Neural progenitor cell (in vitro differentiated cells): Measurements from ENCODE around the gene C1QB. TPM values are rescaled to one million over a fixed set of nuclear protein-coding genes. Genes with fewer than 3 reads are reported as not detected.
A peak's percentile ranks its signal among the peaks of the same experiment; 100 is the strongest.

Experiments used
- DNase-seq: peaks from one replicate; pipeline ENCODE4 v3.0.0-alpha.2; 2016; ENCODE audit warnings: low spot score
- H2AFZ ChIP-seq: fragments of 200-600 bp; sonication (generic); replicated peaks from 2 replicates; pipeline ENCODE4 v1.6.1; 2016; ENCODE audit warnings: antibody characterized with exemption
- H3F3A ChIP-seq: fragments of 200-600 bp; sonication (generic); 2 replicates; pipeline ENCODE4 v1.6.1; 2016; ENCODE audit warnings: antibody characterized with exemption, low read depth
- H3K27ac ChIP-seq: fragments of 200-600 bp; sonication (generic); 2 replicates; pipeline ENCODE4 v1.5.1; 2016; ENCODE audit warnings: mild to moderate bottlenecking
- H3K27me3 ChIP-seq: fragments of 200-600 bp; sonication (generic); 2 replicates; pipeline ENCODE4 v1.6.1; 2016; ENCODE audit warnings: mild to moderate bottlenecking, moderate library complexity
- H3K36me3 ChIP-seq: fragments of 200-600 bp; sonication (generic); 2 replicates; pipeline ENCODE4 v1.5.1; 2016
- H3K4me1 ChIP-seq: fragments of 200-600 bp; sonication (generic); 2 replicates; pipeline ENCODE4 v1.6.1; 2016; ENCODE audit warnings: mixed run types
- H3K4me2 ChIP-seq: fragments of 200-600 bp; sonication (generic); 2 replicates; pipeline ENCODE4 v1.6.1; 2016
- H3K4me3 ChIP-seq: fragments of 200-600 bp; sonication (generic); 2 replicates; pipeline ENCODE4 v1.5.1; 2016
- H3K79me2 ChIP-seq: fragments of 200-600 bp; sonication (generic); 2 replicates; pipeline ENCODE4 v1.6.1; 2016; ENCODE audit warnings: low read depth
- H3K9ac ChIP-seq: fragments of 200-600 bp; sonication (generic); 2 replicates; pipeline ENCODE4 v1.6.1; 2016
- H3K9me3 ChIP-seq: fragments of 200-600 bp; sonication (generic); 2 replicates; pipeline ENCODE4 v1.5.1; 2016; ENCODE audit warnings: low read depth
- H4K20me1 ChIP-seq: fragments of 200-600 bp; sonication (generic); 2 replicates; pipeline ENCODE4 v1.6.1; 2016; ENCODE audit warnings: low read depth
- H3K27ac Mint-ChIP-seq: 3 replicates; pipeline ENCODE4 v1.8.0; 2021; ENCODE audit warnings: mixed read lengths
- H3K27me3 Mint-ChIP-seq: 2 replicates; pipeline ENCODE4 v1.8.0; 2022; ENCODE audit warnings: low read depth, mild to moderate bottlenecking, inconsistent platforms, moderate library complexity, mixed read lengths; ENCODE audit not compliant: insufficient read depth
- H3K36me3 Mint-ChIP-seq: 3 replicates; pipeline ENCODE4 v1.8.0; 2021; ENCODE audit warnings: mixed read lengths
- H3K4me1 Mint-ChIP-seq: 3 replicates; pipeline ENCODE4 v1.8.0; 2021; ENCODE audit warnings: mixed read lengths
- H3K4me3 Mint-ChIP-seq: 3 replicates; pipeline ENCODE4 v1.8.0; 2021; ENCODE audit warnings: mild to moderate bottlenecking, moderate library complexity, mixed read lengths
- H3K9me3 Mint-ChIP-seq: 3 replicates; pipeline ENCODE4 v1.8.0; 2020; ENCODE audit warnings: mixed read lengths
- CTCF ChIP-seq: fragments of 200-600 bp; sonication (generic); IDR thresholded peaks from 2 replicates; pipeline ENCODE4 v1.5.1; 2017; ENCODE audit warnings: antibody characterized with exemption, mild to moderate bottlenecking
- EZH2 ChIP-seq: fragments of 200-600 bp; sonication (generic); IDR thresholded peaks from 2 replicates; pipeline ENCODE4 v1.6.1; 2017; ENCODE audit warnings: antibody characterized with exemption, mild to moderate bottlenecking, moderate library complexity
- EZH2phosphoT487 ChIP-seq: fragments of 200-600 bp; sonication (generic); IDR thresholded peaks from 2 replicates; pipeline ENCODE4 v1.6.1; 2017; ENCODE audit warnings: antibody characterized with exemption
- total RNA-seq: library from RNA; depleted of rRNA; stranded (reverse); fragments of >200 nt; gene quantifications from 2 replicates; pipeline ENCODE4 v1.2.3, GENCODE V29; 2015; ENCODE audit warnings: low replicate concordance

C1QB gene
- total RNA-seq, 1 donor from 2014 or later = not detected

GRCh38 chr1:22694172-22694571 lies 41.1 kb downstream of the C1QB start:
- no peak for TF ChIP-seq EZH2phosphoT487
- Histone ChIP-seq H3K79me2 (no peaks in the 10 kb centered on the region), H3F3A (peaks cover 4% of the 10 kb centered on the region), H2AFZ (no peak overlapping the region), H3K4me2 (no peak overlapping the region), H3K9me3 (no peaks in the 10 kb centered on the region), H3K27ac (no peak overlapping the region), H3K4me3 (no peak overlapping the region), H3K36me3 (no peaks in the 10 kb centered on the region), H3K27me3 (no peaks in the 10 kb centered on the region), H3K9ac (no peak overlapping the region), H3K4me1 (peaks cover 20% of the 10 kb centered on the region), H4K20me1 (no peaks in the 10 kb centered on the region)
- H3K27ac Mint-ChIP-seq = peak overlapping the region; percentile 27
- no peak overlapping the region for H3K4me3 Mint-ChIP-seq
- no peak for DNase-seq
- no peaks in the 10 kb centered on the region for H3K36me3 Mint-ChIP-seq
- H3K27me3 Mint-ChIP-seq = peaks cover 5% of the 10 kb centered on the region
- peaks cover 34% of the 10 kb centered on the region for H3K4me1 Mint-ChIP-seq
- H3K9me3 Mint-ChIP-seq = no peaks in the 10 kb centered on the region

GRCh38 chr1:22696610-22697009 lies 43.6 kb downstream of the C1QB start:
- Mint-ChIP-seq H3K27ac (no peak overlapping the region), H3K27me3 (peaks cover 5% of the 10 kb centered on the region), H3K4me1 (peaks cover 20% of the 10 kb centered on the region), H3K36me3 (no peaks in the 10 kb centered on the region), H3K4me3 (no peak overlapping the region), H3K9me3 (no peaks in the 10 kb centered on the region)
- TF ChIP-seq CTCF (no peak), EZH2phosphoT487 (no peak), EZH2 (no peak)
- Histone ChIP-seq H4K20me1 (no peaks in the 10 kb centered on the region), H3K27me3 (no peaks in the 10 kb centered on the region), H3K36me3 (no peaks in the 10 kb centered on the region), H3K27ac (no peak overlapping the region), H3K4me2 (no peak overlapping the region), H3F3A (no peaks in the 10 kb centered on the region), H2AFZ (no peak overlapping the region), H3K4me1 (peaks cover 9% of the 10 kb centered on the region), H3K9ac (no peak overlapping the region), H3K9me3 (no peaks in the 10 kb centered on the region), H3K79me2 (no peaks in the 10 kb centered on the region), H3K4me3 (no peak overlapping the region)
- DNase-seq = no peak

- Histone ChIP-seq H3K9ac (no peak overlapping the region), H3K27ac (no peak overlapping the region), H3F3A (no peaks in the 10 kb centered on the region), H4K20me1 (no peaks in the 10 kb centered on the region), H3K4me3 (no peak overlapping the region), H3K9me3 (no peaks in the 10 kb centered on the region), H3K36me3 (no peaks in the 10 kb centered on the region), H3K79me2 (no peaks in the 10 kb centered on the region), H2AFZ (no peak overlapping the region), H3K4me2 (no peak overlapping the region), H3K27me3 (no peaks in the 10 kb centered on the region), H3K4me1 (peaks cover 8% of the 10 kb centered on the region)
- Mint-ChIP-seq H3K4me3 (no peak overlapping the region), H3K27me3 (peaks cover 3% of the 10 kb centered on the region), H3K27ac (peak overlapping the region; percentile 57), H3K9me3 (no peaks in the 10 kb centered on the region), H3K4me1 (peaks cover 19% of the 10 kb centered on the region), H3K36me3 (no peaks in the 10 kb centered on the region)
- DNase-seq = no peak
- no peak for TF ChIP-seq EZH2phosphoT487
- no peak for TF ChIP-seq EZH2
- TF ChIP-seq CTCF = no peak
These were observed 44.9 kb downstream of the C1QB start for GRCh38 chr1:22697980-22698379.

- no peak overlapping the region for H3K4me2 ChIP-seq
- Mint-ChIP-seq H3K4me1 (peaks cover 16% of the 10 kb centered on the region), H3K27ac (peak overlapping the region; percentile 57), H3K27me3 (peaks cover 6% of the 10 kb centered on the region), H3K36me3 (no peaks in the 10 kb centered on the region), H3K9me3 (no peaks in the 10 kb centered on the region), H3K4me3 (peak overlapping the region; percentile 46)
- H4K20me1 ChIP-seq = no peaks in the 10 kb centered on the region
- H3F3A ChIP-seq = peaks cover 3% of the 10 kb centered on the region
- H3K36me3 ChIP-seq = no peaks in the 10 kb centered on the region
- no peaks in the 10 kb centered on the region for H3K79me2 ChIP-seq
- no peak overlapping the region for H3K9ac ChIP-seq
- H2AFZ ChIP-seq = peak overlapping the region; percentile 82
- no peak overlapping the region for H3K27ac ChIP-seq
- no peaks in the 10 kb centered on the region for H3K27me3 ChIP-seq
- TF ChIP-seq CTCF (no peak), EZH2phosphoT487 (no peak), EZH2 (no peak)
- H3K4me3 ChIP-seq = no peak overlapping the region
- no peaks in the 10 kb centered on the region for H3K9me3 ChIP-seq
- peaks cover 8% of the 10 kb centered on the region for H3K4me1 ChIP-seq
- no peak for DNase-seq
These were observed 46.9 kb downstream of the C1QB start for GRCh38 chr1:22699681-22700520.
